ENCODE data around the gene SYCN.

Gene SYCN

DNA sequence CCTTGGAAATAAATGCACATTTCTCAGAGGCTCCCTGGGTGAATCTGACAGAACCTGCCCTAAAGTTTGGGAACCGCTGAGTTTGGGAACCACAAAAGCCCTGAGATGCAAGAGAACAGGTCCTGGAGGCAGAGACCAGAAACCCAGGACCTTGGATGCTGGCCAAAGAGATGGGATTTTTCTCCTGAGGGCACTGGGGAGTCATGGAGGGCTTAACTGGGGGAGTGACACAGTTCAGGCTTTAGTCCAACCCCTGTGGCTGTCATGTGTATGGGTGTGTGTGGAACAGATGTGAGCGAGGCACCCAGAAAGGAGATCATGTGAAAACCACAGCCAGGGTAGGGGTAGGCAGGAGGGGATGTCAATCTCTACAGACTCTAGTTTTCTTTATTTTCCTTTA is 11.2 kb downstream of the SYCN start:
- DNase-seq, result no peak

DNA sequence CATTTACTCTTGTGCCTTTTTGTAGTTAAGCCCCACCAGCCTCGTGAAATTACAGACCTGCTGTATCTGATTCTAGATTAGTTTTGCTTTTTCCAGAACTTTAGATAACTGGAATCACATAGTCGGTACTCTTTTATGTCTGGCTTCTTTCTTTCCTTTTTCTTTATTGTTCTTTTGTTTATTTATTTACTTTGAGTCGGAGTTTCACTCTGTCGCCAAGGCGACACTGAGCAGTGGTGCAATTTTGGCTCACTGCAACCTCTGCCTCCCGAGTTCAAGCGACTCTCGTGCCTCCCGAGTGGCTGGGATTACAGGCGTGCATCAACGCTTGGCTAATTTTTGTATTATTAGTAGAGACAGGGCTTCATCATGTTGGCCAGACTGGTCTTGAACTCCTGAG is 13.3 kb downstream of the SYCN start:
- DNase-seq, result no peak

DNA sequence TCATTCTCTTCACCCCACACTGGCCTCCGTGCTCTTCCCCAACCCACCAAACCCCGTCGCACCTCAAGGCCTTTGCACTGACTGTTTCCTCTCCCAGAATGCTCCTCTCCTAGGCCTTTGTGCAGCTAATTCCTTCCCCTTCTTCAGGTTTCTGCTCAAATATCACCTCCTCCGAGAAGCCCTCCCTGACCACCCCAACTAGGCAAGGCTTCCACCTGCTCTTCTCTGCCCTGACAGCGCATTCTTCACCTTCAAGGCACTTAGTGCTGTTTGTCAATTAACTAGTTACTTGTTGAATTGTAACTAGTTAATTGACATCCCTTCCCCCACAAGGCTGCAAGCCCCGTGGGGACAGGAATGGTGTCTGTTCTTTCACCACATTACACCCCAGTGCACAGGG is 15.1 kb downstream of the SYCN start:
- DNase-seq, result no peak

DNA sequence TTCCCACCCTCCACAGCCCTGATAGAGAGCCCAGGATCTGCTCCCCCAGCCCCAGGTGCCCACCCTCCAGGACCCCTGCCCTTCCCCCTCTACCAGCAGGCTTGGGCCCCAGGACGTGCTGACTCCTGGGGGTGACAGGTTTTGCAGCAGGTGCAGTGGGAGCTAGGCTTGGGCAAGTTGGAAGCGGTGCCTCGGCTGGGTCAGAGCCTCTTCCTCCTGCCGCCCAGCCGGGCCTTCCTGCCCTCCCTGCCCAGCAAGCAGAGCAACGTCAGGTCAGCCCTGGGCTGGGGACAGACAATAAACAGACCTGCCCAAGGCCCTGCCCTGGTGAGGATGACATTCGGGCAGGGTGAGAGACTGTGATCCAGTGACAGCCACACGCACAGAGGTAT is 16.5 kb downstream of the SYCN start:
- no peak for DNase-seq

DNA sequence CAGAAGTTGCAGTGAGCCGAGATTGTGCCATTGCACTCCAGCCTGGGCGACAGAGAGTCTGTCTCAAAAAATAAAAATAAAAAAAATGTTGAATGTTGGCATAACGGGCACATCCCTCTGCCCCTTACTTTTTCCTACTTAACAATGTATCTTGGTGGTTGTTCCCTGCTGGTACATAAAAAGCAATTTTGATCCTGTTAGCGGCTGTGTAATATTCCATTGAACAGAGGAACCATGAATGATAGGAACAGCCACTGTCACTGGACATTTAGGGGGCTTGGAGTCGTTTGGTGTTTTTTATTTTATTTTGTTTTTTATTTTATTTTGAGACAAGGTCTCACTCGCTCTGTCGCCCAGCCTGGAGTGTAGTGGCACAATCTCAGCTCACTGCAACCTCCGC is 17.7 kb downstream of the SYCN start:
- no peak for DNase-seq

DNA sequence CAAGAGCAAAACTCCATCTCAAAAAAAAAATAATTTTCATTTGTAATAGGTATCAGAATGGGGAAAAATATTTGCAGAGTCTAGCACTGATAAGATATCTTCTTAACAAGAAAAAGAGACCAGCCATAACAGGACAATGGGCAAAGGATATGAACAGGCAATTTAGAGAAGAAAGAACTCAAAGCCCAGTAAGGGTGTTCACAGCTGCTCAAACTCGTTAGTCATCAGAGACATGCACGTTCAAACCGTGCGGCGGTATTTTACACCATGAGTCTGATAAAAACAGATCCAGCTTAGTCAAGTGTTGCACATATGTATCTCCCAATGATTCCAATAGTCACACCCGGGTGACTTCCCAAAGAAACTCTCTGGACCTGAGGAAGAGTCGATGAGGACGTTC is 21.0 kb downstream of the SYCN start:
- no peak for DNase-seq

DNA sequence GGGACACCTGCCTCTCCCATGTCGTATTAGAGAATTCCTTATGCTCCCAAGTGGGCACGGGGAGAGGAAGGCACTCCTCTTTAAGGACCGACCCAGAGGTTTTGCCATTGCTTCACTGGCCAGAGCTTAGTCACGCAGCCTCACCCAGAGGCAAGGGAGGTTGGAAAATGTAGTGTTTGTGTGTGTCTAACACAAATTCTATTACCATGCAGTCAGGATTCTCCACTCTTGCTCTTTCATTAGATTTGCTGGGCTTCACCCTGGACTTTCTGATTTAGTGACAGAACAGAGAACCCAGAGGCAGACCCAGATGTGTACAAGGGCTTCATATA is 21.9 kb downstream of the SYCN start:
- no peak for DNase-seq

DNA sequence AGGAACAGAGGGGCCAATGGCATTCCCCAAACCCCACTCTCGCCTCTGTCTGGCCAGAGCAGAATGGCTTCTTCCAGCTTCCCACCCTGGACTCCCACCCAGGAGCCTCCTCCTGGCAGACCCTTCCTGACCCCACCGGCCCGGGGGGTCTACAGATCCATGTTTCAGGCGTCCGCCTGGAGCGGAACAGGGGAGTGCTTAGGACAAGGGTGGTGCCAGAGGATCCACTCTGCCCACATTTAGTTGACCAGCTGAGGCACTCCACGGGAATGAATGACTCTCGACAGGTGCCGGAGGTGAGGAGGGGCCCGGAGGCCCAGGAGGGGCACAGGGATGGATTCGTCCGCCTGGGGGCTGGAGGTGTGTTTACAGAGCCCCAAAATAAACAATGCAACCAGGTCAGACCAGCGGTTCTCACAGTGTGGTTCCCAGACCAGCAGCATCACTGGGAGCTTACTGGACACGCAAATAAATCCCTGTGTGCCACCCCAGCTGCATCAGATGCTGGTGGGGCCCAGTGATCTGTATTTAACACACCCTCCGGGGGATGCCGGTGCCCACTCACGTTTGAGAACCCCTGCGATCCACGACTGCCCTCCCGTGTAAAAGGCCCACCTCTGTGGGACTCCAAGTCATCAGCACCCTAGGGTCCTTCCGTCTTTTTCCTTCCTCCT is 22.4 kb downstream of the SYCN start:
- DNase-seq, result no peak

DNA sequence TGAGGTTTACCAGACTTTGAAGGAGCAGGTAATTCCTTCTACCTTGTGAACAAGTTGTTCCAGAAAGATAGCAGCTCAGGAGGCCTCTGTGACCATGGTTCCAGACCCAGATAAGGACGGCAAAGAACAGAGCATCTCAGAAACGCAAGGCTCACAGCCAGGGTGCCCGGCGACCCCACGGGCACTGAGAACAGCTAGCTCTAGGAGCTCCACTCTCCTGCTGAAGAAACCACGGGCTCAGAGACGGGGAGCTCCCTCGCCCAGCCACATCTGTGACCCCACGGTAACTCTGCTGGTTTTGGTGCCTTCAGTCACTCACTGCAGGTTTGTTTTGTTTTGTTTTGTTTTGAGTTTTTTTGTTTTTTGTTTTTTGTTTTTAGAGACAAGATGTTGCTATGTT is 23.3 kb downstream of the SYCN start:
- no peak for DNase-seq

DNA sequence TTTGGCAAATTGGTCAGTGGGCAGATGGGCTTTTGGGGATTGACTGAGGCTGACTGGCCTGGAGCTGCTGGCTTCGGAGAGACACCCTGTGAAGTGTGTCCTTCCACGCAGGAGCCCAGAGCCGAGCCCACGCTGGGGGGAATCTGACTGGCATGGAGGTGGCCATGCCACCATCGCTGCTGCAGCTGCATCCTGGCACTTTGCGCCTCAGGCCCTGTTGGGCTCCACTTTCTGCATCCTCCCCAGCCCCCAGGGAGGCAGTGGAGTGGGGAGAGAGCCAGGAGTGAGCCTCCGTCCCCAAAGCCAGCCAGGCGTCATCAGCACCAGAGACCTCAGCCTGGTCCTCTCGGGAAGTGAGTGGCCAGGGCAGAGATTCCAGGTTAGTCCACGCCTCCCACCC is 24.3 kb downstream of the SYCN start:
- no peak for DNase-seq

DNA sequence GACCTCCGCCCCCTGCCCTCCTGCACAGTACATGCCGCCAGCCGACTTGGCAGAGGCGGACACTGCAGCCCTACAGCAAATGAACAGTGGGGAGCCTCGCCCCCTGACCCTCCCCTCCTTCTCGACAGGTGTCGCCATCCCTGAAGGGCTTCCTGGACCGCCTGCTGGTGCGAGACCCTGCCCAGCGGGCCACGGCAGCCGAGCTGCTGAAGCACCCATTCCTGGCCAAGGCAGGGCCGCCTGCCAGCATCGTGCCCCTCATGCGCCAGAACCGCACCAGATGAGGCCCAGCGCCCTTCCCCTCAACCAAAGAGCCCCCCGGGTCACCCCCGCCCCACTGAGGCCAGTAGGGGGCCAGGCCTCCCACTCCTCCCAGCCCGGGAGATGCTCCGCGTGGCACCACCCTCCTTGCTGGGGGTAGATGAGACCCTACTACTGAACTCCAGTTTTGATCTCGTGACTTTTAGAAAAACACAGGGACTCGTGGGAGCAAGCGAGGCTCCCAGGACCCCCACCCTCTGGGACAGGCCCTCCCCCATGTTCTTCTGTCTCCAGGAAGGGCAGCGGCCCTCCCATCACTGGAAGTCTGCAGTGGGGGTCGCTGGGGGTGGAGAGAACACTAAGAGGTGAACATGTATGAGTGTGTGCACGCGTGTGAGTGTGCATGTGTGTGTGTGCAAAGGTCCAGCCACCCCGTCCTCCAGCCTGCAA is 25.6 kb downstream of the SYCN start:
- no peak for DNase-seq

DNA sequence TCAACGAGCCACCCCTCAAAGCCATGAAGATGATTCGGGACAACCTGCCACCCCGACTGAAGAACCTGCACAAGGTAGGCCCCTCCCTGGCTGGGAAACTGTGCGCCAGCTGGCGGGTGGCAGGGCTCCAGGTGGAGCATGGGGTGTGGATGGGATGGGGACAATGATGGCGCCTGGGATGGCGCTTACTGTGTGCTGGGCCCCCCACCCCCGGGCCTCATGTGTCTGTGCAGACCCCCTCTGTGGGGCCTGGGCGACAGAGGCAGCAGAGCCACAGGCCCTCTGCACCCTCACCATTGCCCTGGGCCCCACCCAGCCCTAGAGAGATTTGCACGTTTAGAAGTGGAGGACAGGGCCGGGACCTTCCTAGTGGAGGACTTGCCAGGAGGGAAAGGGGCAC is 26.3 kb downstream of the SYCN start:
- DNase-seq, result no peak

DNA sequence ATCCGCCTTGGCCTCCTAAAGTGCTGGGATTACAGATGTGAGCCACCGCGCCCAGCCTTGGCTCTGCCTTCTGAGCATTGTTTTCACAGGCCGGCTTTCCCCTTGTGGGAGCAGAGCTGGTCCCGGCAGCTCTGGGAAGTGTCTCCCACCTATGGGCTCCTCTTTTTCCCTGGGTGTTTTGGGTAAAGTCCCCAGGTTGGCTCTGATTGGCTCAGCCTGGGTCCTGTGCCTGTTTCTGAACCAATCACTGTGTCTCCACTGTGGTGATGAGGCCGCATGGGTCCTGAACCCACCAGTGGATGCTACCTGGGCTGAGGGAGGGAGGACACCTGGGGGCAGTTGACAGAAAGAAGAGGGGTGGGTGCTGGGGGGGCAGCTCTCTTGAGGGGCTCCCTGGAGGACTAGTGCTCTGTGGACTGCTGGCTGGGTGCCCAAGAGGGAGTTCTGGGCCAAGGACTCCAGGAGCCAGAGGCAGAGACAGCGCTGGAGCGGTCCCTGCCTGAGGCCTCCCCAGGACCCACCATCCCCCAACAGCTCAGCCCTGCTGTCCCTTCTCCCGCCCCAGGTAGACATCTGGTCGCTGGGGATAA is 26.9 kb downstream of the SYCN start:
- no peak for DNase-seq

DNA sequence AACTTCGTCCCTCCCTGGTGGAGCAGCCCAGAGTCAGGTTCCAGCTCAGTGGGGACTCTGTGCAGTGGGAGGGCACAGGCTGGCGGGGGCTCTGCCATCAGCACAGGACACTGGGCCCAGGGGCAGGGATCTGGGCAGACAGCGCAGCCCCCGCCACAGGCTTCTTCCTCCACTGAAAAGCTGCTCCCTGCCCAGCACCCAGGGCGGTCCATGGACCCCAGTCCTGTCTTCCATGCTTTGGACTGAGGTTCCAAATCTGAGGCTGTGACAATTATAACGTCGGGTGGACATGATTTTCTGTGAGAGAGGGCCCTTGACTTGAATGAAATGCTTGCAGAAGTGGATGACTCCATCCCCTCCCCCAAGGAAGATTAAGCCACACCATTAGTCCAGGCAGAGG is 28.5 kb downstream of the SYCN start:
- DNase-seq, result no peak

DNA sequence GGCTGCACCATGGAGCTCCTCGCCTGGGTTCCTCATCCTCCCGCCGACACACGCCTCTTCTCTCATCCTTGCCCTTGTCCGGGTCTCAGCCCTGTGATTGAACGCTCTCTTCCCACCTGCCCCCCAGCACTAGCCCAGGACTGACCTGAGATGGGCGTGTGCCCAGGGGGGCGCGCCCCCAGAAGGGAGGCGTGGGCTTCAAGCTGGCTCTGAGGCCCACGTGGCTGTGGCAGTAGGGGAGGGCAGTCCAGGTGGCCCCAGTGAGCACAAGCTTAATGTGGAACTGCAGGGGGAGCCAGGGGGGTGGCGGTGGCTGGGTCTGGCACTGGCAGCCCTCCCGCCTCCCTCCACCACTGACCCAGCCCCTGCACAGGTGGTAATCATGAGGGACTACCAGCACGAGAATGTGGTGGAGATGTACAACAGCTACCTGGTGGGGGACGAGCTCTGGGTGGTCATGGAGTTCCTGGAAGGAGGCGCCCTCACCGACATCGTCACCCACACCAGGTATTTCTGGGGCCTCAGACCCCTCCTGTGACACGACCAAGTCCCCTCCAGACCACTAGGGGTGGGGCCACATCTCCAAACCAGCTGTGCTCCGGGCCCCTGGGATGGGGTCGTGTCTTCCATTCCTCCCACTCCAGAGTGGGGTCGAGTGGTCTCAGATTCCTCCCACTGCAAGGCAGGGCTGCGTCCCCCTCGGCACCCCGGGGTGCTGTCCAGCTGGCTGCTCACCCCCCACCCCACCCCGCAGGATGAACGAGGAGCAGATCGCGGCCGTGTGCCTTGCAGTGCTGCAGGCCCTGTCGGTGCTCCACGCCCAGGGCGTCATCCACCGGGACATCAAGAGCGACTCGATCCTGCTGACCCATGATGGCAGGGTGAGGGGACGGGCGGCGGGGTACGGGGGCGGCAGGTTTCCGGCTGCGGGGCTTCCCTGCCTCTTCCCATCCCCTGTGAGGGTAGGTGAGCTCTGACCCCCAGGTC is 29.2 kb downstream of the SYCN start:
- DNase-seq, result no peak

DNA sequence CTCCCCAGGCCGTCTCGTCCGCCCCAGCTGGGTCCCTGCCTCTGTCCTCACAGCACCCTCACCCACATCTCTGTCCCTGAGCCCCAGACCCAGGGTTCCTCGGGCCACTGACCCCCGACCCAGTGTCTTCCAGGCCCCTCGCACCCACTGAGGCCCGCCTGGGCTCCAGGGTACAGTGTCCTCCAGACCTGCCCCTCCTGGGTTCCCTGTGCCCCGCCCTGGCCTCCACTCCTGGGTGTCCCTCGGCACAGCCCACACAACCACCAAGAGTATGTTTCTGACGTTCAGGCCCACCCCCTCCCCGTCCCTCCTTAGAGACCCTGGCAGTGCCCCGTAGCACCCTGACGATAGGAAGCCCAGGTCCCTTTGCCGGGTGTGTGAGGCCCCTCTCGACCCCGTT is 29.9 kb downstream of the SYCN start:
- no peak for DNase-seq

DNA sequence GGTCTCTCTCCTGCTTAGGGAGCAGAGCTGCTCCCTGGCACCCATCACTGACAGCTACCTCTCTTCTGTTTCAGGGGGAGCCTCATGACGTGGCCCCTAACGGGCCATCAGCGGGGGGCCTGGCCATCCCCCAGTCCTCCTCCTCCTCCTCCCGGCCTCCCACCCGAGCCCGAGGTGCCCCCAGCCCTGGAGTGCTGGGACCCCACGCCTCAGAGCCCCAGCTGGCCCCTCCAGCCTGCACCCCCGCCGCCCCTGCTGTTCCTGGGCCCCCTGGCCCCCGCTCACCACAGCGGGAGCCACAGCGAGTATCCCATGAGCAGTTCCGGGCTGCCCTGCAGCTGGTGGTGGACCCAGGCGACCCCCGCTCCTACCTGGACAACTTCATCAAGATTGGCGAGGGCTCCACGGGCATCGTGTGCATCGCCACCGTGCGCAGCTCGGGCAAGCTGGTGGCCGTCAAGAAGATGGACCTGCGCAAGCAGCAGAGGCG is 30.5 kb downstream of the SYCN start:
- DNase-seq, result no peak

DNA sequence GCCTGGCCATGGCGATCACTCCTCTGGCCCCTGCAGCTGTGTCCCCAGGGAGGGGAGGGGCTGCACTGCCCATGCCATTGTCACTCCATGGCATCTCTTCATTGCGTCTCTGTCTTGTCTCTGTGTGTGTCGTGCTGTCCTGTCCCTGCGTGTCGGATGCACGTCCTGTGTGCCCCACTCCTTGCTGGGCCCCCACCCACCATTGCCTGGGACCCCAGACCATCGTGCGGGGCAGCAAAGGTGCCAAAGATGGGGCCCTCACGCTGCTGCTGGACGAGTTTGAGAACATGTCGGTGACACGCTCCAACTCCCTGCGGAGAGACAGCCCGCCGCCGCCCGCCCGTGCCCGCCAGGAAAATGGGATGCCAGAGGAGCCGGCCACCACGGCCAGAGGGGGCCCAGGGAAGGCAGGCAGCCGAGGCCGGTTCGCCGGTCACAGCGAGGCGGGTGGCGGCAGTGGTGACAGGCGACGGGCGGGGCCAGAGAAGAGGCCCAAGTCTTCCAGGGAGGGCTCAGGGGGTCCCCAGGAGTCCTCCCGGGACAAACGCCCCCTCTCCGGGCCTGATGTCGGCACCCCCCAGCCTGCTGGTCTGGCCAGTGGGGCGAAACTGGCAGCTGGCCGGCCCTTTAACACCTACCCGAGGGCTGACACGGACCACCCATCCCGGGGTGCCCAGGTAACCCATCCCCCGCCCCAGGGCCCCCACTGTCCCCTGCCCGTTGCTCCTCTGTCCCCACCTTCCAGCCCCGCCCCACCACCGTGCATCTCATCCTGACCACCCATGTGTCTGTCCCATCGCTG is 31.2 kb downstream of the SYCN start:
- DNase-seq, result no peak

DNA sequence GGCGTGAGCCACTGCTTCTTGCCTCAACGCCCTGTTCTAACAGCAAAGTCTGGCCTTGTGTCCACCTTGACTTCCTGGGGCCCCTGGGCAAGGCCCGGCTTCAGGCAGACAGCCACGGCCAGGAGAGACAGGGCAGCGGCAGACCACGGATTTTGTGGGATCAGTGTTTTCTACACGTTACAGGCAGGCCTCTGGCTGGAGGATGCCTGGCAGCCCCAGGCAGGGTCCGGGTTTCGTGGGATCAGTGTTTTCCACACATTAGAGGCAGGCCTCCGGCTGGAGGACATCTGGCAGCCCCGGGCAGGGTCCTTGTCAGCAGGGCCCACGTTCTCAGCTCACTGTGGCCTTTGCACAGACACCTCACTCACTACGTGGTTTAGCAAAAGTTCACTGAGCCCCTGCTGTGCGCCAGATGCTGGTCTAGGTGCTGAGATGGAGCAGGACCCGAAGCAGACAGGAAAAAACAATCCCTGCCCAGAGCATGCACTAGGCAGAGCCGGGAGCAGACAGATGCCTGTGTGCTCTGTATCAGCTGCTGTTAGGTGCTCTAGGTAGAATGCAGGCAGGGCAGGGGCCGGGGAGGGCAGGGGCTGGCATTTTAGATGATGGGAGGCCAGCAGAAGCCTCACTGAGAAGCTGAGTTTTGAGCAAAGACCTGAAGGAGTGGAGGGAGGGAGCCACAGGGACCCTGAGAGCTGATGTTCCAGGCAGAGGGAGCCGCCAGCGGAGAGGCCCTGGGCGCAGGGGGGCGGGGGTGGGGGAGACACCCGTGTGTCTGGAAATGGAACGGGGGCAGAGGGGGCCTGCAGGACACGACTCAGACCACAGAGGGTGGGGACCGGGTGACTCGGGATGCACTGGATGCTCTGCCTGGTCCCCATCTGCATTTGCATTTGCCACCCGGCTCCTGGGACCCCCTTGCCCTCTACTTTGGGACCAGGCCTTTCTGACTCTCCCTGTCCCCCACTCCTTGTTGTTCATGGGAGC is 32.3 kb downstream of the SYCN start:
- no peak for DNase-seq

DNA sequence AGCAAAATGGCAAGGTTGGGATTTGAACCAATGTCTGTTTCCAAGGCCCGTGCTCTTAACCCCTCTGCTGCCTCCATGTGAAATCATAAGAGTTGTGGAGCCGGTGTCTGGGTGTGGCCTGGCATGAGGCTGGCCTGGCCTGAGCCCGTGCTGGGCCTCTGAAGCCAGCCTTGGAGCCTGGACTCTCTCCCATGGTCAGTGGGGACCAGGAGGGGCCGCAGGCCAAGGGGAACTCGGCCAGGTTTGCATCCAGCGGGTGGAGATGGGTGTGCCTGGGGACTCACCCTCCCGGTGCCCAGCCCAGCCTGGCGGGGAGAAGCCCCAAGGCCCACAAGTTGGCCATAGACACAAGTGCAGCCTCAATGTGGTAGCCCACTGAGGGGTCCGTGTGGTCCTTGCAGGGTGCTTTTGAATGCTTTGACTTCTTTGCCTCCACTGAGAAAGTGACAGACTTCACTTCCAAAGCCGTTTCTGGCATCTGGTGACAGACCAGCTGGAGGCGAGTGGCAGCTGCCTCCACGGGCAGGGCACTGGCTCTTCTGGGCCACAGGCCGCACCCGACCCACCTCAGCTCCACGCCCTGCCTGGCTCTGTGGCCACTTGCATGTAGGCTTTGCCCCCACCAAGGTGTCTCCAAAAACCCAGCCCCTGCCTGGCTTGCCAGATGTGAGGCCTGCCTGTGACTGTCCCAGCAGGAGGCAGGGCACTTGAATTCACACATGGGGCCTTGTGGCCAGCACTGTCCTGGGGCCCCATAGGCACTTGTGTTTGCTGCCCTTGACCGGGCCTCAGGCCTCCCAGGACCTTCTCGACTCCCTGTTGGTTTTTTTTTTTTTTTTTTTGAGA is 33.5 kb downstream of the SYCN start:
- DNase-seq, result no peak

All from femur (tissue), 1 donor.